HG03045 (cell line): ENCODE results near the gene PSMB7.
A peak's percentile ranks its signal among the peaks of the same experiment; 100 is the strongest.

Source experiments
- ATAC-seq: cut with Tn5 transposase; IDR thresholded peaks from one replicate; pipeline ENCODE4 v1.9.1; 2021; ENCODE audit warnings: mild to moderate bottlenecking, moderate library complexity; ENCODE audit not compliant: unreplicated experiment

PSMB7 gene

DNA sequence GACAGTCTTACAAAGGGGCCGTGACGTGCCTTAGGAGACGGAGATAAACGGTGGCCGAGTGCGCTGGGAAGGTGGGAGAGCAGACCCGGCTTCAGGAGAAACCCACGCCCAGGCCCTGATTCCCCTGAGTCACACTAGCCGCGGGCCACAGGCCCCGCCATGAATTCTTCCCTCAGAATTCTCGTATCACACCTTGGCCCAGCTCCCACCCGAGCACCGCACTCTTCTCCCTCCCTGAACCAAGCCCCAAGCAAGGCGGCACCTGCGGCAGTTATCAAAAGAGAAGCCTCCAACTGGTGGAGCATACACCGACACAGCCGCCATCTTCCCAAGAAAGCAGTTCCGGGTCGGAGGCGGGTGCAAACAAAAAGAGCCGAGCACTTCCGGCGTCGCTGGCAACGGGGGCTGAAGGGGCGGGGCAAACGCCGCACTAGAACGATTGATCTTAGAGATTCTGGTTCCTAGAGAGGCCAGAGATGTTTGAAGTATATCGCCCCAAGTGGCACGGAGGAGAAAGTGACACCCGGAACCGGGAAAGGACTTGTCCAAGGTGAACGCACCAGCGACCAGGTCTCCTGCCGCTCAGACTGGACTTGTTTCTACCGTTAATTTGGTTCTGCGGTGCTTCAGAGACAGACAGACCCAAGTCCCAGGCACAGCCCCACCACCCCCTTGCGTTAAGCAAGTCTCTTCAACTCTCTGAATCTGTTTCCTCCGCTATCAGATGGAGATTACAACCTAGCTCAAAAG lies at the start of gene PSMB7:
Gene PSMB7 (minus strand): TSS at position 341 of the 750 bp plus-strand sequence. CDS start 17 bp downstream, at position 324.
- ATAC-seq = peak; percentile 93

DNA sequence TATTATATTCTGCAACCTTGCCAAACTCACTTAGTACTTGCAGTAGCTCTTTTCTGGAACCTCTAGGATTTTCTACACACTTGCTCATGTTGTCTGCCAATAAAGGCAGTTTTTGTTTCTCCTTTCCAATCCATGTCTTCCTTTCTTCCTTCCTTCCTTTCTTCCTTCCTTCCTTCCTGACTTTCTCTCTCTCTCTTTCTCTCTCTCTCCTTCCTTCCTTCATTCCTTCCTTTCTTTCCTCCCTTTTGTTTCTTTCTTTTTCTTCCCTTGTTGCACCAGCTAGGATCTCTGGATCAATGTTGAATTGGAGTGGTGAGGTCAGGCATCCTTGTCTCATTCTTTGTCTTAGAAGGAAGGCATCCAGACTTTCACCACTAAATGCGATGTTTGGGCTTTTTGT lies 47.5 kb upstream of the PSMB7 start:
- no peak for ATAC-seq

DNA sequence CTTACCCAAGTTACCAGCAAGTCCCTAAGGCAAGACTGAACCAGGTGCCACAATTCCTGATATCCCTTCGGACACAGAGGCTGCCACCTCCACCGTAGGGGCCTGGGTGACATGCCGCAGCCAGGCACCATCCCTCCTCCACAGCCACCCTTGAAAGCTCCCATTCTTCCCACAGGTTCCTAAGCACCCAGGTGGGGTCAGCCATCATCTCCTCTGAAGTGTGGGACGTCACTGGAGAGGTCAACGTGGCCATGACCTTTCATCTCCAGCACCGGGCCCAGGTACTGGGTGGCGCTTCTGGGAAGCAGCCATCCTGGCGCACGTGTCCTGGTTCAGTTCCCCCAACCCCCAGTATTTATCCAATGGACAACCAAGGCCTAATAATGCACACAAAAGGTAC lies 43.2 kb upstream of the PSMB7 start:
- ATAC-seq = no peak

DNA sequence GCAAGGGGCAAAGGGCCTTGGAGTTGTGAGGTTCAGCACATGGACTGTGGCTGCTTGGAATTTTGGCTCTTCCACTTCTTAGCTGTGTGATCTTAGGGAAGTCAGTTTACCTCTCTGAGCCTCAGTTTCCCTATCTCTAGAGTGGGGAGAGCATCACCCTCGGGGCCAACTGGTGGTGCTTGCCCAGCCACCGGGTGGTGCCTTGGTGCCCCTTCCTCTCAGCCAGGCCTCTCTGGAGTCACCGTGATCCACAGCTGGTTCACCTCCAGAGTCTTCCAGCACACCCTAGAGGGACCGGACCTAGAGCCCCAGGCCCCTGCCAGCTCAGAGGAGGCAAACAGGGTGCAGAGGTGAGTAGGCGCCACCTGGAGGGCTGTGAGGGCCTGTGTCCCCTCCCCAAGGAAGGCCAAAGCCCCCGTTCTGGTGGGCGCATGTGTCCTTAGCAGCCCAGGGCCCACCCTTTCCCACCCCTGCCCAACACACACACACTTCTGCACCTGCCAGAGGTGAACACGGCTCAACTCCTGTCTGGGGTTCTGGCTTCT lies 42.7 kb upstream of the PSMB7 start:
- ATAC-seq = no peak

DNA sequence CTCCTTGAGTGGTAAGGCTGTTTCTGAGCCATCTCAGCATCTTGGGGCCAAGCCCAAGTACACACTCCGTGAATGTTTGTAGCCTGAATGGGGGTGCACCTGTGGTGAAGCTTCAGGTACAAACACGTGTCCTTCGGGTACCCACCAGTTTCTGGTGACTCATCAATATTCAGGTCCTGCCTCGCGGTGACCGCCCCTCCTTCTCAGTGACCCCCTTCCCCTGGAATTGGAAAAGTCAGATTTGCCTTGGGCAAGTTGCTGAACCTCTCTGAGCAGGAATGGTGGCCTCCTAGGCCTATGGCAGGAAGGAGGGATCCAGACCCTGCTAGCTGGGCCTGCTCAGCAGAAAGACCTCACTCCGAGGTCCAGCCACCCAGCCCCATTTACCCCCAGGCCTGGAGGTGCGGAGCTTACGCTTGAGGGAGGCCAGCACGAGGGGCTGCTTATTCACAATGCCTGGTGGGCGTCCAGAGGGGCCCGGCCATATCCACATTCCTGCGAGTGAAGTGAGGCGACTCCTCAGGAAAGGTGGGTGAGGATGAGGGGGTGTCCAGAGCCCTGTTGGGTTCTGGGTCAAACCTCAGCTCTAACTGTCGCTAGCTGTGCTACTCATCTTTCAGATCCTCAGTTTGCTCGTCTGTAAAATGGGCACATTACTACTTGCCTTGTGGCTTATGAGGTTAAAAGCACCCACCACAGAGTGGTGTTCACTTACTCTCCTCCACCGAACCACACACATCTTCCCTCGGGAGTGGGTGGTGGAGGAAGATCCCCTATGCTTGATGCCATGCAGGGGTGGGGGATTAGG lies 42.0 kb upstream of the PSMB7 start:
- ATAC-seq = no peak

DNA sequence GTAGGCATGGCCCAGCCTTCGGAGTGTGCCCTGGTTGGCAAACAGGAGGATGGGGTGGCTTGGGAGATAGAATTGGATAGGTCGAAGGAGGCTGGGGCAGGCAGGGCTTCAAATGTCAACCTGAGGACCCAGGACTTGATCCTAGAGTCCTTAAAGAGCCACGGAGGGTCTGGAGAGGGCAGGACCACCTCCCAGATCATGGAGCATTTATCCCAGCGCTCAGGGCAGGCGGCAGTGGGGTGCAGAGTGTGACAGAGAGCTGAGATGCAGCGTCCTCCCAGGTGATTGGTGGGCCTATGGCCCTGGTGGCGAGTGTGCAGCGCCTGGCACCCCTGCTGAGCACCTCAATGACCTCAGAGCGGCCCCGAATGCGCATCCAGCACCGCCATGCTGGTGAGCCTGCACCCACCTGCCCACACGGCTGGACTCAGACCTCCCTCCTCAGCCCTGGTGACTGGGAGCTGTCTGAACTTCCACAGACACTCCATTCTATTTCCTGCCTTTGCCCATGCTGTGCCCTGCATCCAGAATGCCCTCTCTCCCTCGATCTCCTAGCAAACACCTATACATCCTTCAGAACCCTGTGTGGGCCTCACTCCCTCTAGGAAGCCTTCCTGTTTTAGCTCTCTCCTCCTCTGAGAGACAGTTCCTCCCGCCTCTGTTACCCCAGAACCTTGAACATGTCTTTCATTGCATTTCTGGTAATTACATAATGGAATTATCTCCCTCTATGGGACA lies 41.3 kb upstream of the PSMB7 start:
- ATAC-seq = no peak

DNA sequence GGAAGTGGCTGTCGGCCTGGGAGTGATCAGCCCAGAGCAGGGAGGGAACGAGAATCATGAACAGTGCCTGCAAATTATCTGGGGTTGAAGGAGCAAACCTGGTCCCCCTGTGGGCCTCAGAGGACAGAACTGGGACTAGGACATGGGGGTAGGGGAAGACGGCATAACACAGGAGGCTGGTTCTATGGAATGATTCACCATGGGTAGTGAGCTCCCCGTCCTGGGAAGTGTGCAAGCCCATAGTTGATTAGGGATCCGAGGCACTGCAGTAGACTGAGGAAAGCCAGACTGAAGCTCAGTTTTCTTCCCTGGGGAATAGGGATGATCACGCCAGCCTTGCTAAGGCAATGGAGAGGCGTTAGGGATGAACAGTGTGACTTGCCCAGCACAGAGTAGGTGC lies 40.6 kb upstream of the PSMB7 start:
- ATAC-seq = no peak

DNA sequence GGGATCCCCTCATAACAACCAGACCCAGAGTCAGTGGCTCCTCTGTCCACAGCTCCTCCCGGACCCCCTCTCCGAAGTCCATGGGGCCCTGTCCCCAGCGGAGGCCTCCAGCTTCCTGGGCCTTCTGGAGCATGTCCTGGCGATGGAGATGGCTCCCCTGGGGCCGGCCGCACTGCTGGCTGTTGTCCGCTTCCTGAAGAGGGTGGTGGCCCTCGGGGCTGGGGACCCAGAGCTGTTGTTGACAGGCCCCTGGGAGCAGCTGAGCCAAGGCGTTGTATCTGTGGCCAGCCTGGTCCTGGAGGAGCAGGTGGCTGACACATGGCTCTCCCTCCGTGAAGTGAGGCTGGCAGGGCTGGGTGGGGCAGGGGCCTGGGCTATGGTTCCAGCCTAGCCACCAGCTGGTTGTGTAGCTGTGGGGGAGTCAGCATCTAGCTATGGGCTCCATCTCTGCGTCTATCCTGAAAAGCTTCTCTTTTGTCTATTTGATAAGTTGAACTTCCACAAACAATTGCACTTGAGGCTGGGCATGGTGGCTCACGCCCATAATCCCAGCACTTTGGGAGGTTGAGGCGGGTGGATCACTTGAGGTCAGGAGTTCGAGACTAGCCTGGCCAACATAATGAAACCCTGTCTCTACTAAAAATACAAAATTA lies 39.7 kb upstream of the PSMB7 start:
- ATAC-seq = no peak

DNA sequence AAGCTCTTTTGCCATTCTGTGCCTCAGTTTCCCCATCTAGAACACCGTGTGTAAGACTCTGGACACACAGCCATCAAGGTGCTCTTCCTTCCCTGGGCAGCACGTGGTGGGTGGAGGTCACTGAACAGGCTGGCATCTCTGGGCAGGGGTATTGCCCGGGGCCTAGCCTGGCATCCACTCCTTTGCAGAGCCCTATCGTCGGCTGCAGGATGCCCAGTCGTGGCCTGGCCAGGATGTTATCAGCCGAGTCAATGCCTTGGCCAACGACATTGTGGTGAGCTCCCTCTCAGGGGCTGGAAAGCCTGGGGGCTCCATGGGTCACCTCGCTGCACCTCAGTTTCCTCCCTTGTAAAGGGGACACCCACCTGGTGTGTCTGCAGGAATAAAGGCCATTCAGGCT lies 39.1 kb upstream of the PSMB7 start:
- no peak for ATAC-seq

DNA sequence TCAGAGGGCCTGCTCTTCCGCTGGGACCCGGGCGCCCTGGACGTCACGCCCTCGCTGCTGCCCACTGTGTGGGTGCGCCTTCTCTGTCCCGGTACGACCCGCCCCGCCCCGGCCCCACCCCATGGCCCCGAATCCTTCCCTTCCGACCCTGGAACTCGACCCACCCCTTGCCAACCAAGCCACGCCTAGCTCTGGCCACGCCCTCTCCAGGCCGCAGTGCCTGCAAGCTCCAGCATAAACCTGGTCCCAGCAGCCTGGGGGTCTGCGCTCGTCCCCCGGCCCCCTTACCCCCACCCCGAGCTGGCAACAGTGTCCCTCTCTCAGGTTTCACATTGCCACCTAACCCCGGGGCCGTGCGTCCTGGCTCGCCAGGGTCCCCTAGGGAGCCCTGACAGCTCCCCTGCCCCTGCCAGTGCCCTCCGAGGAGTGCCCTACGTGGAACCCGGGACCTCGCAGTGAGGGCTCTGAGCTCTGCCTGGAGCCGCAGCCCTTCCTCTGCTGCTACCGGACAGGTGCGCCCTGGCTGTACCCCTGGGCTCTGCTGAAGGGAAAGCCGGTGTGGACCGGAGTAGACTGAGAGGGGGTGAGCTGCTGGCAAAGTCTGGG lies 38.4 kb upstream of the PSMB7 start:
- no peak for ATAC-seq

DNA sequence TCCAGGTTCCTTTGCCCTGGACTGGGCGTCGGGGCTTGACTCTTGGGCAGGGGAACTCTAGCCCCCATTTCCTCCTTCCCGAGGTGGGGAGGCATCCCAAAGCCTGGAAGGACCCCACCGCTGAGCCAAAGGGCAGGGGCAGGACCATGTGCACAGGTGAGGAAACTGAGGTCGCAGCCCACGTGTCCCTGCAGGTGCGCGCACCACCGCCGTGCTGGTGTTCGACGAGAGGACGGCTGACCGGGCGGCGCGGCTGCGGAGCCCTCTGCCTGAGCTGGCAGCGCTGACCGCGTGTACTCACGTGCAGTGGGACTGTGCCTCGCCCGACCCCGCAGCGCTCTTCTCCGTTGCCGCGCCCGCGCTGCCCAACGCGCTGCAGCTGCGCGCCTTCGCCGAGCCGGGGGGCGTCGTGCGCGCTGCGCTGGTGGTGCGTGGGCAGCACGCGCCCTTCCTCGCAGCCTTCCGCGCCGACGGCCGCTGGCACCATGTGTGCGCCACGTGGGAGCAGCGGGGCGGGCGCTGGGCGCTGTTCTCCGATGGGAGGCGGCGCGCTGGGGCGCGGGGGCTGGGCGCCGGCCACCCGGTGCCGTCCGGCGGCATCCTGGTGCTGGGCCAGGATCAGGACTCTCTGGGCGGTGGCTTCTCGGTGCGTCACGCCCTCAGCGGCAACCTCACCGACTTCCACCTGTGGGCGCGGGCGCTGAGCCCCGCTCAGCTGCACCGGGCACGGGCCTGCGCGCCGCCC lies 37.8 kb upstream of the PSMB7 start:
- no peak for ATAC-seq

DNA sequence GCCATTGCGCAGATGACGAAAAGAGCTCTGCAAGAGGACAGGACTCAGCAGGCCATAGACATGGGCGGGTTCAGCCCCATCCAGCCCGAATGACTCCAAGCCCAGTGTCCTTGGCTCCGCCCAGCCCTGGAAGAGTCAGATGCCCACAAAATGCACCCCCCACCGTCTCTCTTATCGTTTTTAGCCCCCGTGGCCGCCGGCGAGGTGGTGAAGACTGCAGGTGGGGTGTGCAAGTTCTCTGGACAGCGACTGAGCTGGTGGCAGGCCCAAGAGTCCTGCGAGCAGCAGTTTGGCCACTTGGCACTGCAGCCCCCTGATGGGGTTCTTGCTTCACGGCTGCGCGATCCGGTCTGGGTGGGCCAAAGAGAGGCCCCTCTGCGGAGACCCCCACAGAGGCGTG lies 37.1 kb upstream of the PSMB7 start:
- ATAC-seq = no peak

DNA sequence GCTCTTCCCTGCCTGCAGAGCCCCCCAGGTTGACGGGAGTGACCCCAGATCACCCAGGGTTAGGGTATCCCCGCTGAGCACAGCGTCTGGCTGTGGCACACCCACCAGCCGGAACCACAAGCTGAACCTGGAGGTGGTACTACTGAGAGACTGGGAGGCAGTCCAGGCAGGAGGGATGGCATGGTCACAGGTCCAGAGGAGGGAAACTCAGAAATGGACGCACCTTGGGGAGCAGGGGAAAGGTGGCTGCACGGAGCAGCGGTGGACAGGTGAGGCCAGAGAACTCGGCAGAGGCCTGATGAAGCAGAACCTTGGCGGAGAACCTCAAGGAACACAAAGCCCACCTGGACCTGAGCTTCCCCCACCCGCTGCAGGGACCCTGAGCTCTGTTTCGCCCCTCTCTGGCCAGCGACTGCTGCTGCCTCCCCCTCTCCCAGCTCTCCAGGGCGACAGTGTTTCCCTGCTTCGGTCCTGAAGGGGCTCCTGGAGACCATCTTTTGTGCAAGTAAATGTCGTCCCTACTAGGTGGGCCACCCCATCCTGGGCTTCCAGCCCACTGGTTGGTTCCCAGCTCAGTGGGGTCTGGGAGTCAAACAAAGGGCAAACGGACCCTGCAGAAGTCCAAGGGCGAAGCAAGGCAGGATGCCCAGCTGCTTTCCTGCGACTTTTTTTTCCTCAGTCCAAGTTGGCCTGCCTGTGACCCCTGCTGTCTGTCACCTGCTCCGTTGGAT lies 35.9 kb upstream of the PSMB7 start:
- no peak for ATAC-seq

DNA sequence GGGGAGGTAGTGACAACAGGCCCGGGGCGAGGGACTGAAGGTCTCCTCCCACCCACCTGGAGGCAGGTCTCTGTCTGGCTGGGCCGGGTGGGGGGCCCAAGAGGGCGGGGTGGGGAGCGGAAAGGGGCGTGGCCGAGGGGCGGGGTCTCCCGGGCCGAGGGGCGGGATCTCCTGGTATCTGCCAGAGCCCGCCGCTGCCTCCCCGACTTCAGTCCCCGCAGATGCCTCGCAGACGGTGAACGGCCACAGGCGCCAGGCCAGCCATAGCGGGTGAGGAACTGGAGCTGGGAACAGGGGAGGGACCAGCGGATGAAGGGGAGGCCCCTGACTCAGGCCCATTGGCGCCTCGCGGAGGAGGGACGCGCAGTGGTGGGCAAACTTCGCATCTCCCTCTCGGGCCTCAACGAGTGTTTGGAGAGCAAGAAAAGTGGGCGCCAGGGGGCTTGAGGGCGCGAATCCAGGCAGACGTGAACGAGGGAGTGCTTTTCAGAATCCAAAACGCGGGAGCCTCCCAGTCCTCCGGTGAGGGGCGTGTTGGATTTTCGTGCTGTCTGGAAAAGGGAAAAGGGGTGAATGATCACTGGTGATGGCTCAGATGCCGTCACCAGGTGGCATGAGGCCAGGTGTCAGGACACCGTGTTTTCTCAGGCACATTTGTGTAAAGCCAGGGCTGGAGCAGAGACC lies 35.1 kb upstream of the PSMB7 start, which contains the start of gene ADGRD2:
Gene ADGRD2 (plus strand): TSS at position 211 of the 684 bp plus-strand sequence. CDS start 1,216 bp downstream, outside the sequence.
- no peak for ATAC-seq

DNA sequence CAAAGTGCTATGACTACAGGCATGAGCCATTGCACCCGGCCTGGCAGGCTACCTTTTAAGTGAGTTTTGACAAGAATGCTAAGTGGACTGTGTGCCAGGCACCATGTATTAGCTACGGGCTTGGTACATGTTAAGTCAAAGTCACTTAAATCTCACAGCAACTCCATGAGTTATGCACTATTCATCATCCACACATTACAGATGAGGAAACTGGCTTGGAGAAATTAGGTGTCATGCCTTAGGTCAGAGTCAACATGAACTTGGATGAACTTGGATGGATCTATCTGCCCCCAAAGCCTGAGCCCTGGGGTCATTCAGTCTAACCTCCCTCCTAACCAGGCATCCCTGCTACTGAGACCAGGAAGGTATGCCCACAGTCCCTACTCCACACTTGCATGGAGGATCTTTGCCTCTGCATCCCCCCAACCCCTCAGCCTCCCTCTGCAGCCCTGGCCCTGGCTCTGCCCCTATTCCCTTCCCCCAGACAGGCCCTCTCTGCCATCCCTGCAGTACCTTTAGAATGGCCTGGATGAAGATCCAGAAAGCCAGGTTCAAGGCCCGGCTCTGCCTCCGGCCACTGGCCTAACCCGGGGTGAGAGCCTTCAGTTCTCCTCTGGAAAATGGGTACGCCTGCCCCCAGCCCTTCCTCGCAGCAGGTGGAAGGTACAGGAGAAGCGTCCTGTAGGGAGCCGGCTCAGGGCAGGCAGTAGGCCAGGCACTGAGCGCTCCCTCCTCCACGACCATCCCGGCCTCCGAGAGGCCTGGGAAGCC lies 34.3 kb upstream of the PSMB7 start:
- no peak for ATAC-seq

DNA sequence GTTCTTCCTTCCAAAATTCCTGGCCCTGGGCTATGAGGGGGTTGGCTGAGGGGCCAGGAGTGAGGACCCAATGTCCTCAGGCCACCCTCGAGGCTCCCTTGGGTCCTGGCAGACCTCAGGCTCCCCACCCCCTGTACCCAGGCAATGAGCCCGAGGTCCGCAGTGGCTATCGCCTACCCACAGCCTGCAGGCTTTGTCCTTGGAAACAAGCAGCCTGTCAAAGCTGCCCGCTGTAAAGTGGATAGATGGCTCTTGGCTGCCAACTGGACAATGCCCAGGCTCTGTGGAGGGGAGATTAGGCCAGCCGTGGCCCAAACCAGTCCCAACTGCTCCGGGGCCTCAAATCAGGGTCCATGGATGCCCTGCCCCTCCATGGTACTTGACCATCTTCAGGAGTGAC lies 32.8 kb upstream of the PSMB7 start:
- ATAC-seq = no peak

DNA sequence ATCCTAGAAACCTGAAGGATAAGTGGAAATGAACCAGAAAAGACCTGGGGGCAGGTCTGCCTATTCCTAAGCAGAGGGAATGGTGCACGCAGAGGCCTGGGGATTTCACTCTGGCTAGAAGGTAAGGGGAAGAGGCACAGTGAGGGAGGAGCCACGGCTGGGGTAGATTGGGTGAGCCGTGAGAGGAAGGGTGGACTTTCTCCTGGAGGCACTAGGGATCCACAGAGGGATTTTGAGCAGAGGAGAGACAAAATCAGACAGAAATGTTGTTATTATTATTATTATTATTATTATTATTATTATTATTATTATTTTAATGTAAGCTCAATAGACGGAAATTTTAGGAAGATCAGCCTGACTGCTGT lies 32.0 kb upstream of the PSMB7 start:
- no peak for ATAC-seq

DNA sequence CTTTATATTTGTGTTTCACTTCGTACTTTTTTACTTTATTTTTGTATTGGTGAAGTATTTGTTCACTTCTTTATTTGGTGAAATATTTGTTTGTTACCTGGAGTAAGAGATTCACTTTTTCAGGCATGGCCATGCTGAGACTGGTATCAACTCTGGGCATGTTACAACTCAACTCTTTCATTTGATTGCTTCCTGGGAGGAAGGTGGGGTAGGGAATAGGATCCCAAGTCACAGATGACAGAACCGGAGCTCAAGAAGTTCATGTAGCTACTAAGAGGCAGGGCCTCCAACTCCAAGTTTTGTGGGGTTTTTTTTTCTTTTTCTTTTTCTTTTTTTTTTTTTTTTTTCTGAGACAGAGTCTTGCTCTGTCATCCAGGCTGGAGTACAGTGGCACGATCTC lies 28.9 kb upstream of the PSMB7 start:
- no peak for ATAC-seq
